ENCODE results near the gene GMDS.

The GMDS gene

DNA sequence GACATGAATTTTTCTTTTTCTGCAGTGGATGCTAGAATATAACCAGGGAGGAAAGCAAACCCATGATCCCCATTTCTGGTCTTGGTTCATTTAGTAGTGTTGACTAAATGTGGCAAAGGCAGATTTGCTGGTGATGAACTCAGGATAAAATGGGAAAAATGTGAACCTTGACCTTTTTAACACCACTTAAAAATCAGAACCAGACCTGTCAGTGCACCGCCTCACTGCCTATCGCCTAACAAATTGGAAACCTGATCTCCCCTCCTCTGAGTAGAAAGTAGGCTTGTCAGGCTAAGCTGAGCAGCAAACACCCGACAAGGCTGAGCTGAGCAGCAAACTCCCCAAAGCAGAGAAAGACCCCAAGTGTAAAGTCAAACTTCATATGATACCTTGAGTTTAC is 380.9 kb downstream of the GMDS start:
- no peak overlapping the region for H3K27ac ChIP-seq (ENCODE audit: insufficient read depth in 1 of 2, low read depth in 1 of 2, low read length in 2 of 2, poor library complexity in 1 of 2, severe bottlenecking in 2 of 2)
- ChIA-PET POLR2A (no interaction called here), CTCF (no interaction called here)
- H3K36me3 ChIP-seq (ENCODE audit: control insufficient read depth in 4 of 4, insufficient read depth in 4 of 4, low read length in 3 of 4) = no peaks in the 10 kb centered on the region
- 100% methylated on average over 2 of the region's 3 CpGs for WGBS (ENCODE audit: insufficient coverage)
- H3K4me3 ChIP-seq (ENCODE audit: control insufficient read depth in 1 of 7, extremely low read depth in 1 of 7, insufficient read depth in 4 of 7, low read depth in 2 of 7, low read length in 6 of 7) = no peak overlapping the region
- no peaks in the 10 kb centered on the region for H3K27me3 ChIP-seq (replicated peaks in 2 of 5; ENCODE audit: control insufficient read depth in 4 of 5, insufficient read depth in 5 of 5, low read length in 4 of 5)
- no peaks in the 10 kb centered on the region for H3K4me1 ChIP-seq (ENCODE audit: control extremely low read depth in 1 of 4, control insufficient read depth in 4 of 4, insufficient read depth in 4 of 4, low read length in 3 of 4)
- DNase-seq = no peak
- H3K9me3 ChIP-seq (ENCODE audit: control extremely low read depth in 1 of 5, control insufficient read depth in 4 of 5, insufficient read depth in 2 of 5, low read depth in 1 of 5, low read length in 4 of 5) = no peaks in the 10 kb centered on the region

DNA sequence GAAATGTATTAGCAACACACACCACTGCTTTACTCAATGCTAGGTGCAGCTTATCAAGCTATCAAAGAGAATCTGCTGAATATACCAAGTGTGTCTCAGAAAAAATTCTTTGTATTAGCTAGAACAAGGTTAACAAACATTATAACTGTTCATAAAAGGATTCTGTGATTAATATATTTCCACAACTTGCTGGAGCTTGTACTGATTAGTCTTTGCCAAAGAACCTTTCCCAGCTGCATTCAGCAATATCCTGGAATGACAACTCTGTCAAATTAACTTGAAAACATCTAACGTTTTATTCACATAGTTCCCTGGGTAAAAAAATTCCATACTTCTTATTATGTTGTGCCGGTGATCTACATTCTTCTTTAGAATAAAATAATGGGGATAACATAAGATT is 383.0 kb downstream of the GMDS start:
- CTCF ChIA-PET = interaction anchor here (1.1 kb wide), 1 partner anchor 8 kb away, joined by 3 read pairs; no protein-coding TSS in a partner anchor
- POLR2A ChIA-PET = no interaction called here

DNA sequence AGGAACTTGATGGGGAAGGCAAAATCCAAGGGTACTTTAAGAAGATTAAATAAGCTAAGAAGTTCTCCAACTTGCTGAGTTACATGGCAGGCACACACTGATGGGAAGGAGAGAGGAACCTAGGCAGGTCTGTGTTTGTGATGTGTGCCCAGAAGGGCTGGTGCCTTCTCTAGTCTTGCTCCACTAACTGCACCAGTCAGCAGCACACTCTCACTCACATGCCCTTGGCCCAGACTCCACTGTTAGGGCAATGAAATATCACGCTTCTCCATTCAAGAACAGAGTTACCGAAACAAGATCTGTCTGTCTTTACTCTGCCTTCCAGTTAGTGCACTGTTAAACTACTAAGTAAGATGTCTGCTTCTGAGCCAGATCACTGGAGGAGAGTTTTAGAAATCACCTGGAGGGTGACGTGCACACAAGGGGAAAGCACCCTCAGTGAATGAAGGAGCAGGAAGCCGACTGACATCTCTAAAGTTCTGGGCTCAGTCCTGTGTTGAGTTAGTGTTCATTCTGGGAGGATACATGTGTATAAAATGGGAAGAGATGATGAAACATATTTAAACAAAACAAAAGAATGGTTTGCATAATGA is 384.6 kb downstream of the GMDS start:
- Histone ChIP-seq H3K4me3 (ENCODE audit: control insufficient read depth in 1 of 7, extremely low read depth in 1 of 7, insufficient read depth in 4 of 7, low read depth in 2 of 7, low read length in 6 of 7) (no peak overlapping the region), H3K36me3 (ENCODE audit: control insufficient read depth in 4 of 4, insufficient read depth in 4 of 4, low read length in 3 of 4) (no peaks in the 10 kb centered on the region), H3K27me3 (replicated peaks in 2 of 5; ENCODE audit: control insufficient read depth in 4 of 5, insufficient read depth in 5 of 5, low read length in 4 of 5) (no peaks in the 10 kb centered on the region), H3K27ac (ENCODE audit: insufficient read depth in 1 of 2, low read depth in 1 of 2, low read length in 2 of 2, poor library complexity in 1 of 2, severe bottlenecking in 2 of 2) (no peak overlapping the region), H3K4me1 (ENCODE audit: control extremely low read depth in 1 of 4, control insufficient read depth in 4 of 4, insufficient read depth in 4 of 4, low read length in 3 of 4) (peaks cover 0 to 5% (median 1%) of the 10 kb centered on the region in 4 experiments), H3K9me3 (ENCODE audit: control extremely low read depth in 1 of 5, control insufficient read depth in 4 of 5, insufficient read depth in 2 of 5, low read depth in 1 of 5, low read length in 4 of 5) (no peaks in the 10 kb centered on the region)
- WGBS (ENCODE audit: insufficient coverage) = 93% methylated on average over 4 of the region's 4 CpGs
- CTCF ChIA-PET = no interaction called here
- POLR2A ChIA-PET = no interaction called here
- DNase-seq = no peak

More for the DNA sequence above, 383.0 kb downstream of the GMDS start:
- Histone ChIP-seq H3K9me3 (ENCODE audit: control extremely low read depth in 1 of 5, control insufficient read depth in 4 of 5, insufficient read depth in 2 of 5, low read depth in 1 of 5, low read length in 4 of 5) (no peaks in the 10 kb centered on the region), H3K4me1 (ENCODE audit: control extremely low read depth in 1 of 4, control insufficient read depth in 4 of 4, insufficient read depth in 4 of 4, low read length in 3 of 4) (no peaks in the 10 kb centered on the region), H3K36me3 (ENCODE audit: control insufficient read depth in 4 of 4, insufficient read depth in 4 of 4, low read length in 3 of 4) (no peaks in the 10 kb centered on the region), H3K27me3 (replicated peaks in 2 of 5; ENCODE audit: control insufficient read depth in 4 of 5, insufficient read depth in 5 of 5, low read length in 4 of 5) (no peaks in the 10 kb centered on the region), H3K4me3 (ENCODE audit: control insufficient read depth in 1 of 7, extremely low read depth in 1 of 7, insufficient read depth in 4 of 7, low read depth in 2 of 7, low read length in 6 of 7) (no peak overlapping the region), H3K27ac (ENCODE audit: insufficient read depth in 1 of 2, low read depth in 1 of 2, low read length in 2 of 2, poor library complexity in 1 of 2, severe bottlenecking in 2 of 2) (no peak overlapping the region)
- WGBS (ENCODE audit: insufficient coverage) = no CpG with 5 or more reads among the region's 2 CpGs
- no peak for DNase-seq

DNA sequence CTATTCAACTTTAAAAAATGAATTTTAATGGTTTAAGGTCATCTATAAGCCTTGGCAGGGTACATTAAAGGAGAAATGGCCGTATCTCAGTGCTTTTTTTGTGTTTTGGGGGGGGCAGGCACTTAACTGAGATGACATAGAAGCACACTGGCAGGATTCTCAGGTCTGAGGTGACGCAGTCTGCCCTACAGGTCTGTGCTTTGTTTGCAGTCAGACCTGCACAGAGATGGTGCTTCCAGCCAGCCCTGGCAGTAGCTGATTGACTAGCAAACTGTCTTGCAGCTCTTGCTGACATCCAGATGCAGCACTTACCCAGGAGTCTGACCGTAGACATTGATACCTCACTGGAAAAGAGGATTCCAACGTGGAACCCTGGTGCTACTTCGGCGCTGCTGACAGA is 386.5 kb downstream of the GMDS start:
- CTCF ChIA-PET = no interaction called here
- H3K4me3 ChIP-seq (ENCODE audit: control insufficient read depth in 1 of 7, extremely low read depth in 1 of 7, insufficient read depth in 4 of 7, low read depth in 2 of 7, low read length in 6 of 7) = no peak overlapping the region
- WGBS (ENCODE audit: insufficient coverage) = 100% methylated on average over 6 of the region's 6 CpGs
- no peaks in the 10 kb centered on the region for H3K27me3 ChIP-seq (replicated peaks in 2 of 5; ENCODE audit: control insufficient read depth in 4 of 5, insufficient read depth in 5 of 5, low read length in 4 of 5)
- peaks cover 0 to 5% (median 1%) of the 10 kb centered on the region in 4 experiments for H3K4me1 ChIP-seq (ENCODE audit: control extremely low read depth in 1 of 4, control insufficient read depth in 4 of 4, insufficient read depth in 4 of 4, low read length in 3 of 4)
- H3K9me3 ChIP-seq (ENCODE audit: control extremely low read depth in 1 of 5, control insufficient read depth in 4 of 5, insufficient read depth in 2 of 5, low read depth in 1 of 5, low read length in 4 of 5) = no peaks in the 10 kb centered on the region
- H3K36me3 ChIP-seq (ENCODE audit: control insufficient read depth in 4 of 4, insufficient read depth in 4 of 4, low read length in 3 of 4) = no peaks in the 10 kb centered on the region
- no peak for DNase-seq
- POLR2A ChIA-PET = no interaction called here
- no peak overlapping the region for H3K27ac ChIP-seq (ENCODE audit: insufficient read depth in 1 of 2, low read depth in 1 of 2, low read length in 2 of 2, poor library complexity in 1 of 2, severe bottlenecking in 2 of 2)

DNA sequence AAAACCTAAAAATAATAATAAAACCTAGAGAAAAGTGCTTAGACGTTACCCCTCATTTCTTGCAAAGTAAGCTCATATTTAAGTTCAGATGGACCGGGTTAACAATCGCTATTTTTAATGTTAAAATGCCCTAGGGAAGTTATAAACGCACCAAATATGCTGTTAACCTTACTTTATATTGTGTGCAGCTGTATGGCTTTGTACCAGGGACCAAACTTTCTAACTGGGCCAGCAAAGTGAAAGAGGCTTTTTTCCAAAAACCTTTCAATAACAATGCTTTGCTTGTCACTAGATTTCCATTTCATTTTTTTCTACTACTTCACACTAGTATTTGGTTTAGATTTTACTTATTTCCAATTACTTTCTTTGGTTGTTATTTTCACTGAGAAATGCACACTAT is 387.2 kb downstream of the GMDS start:
- 94% methylated on average over 3 of the region's 4 CpGs for WGBS (ENCODE audit: insufficient coverage)
- CTCF ChIA-PET = no interaction called here
- Histone ChIP-seq H3K27ac (ENCODE audit: insufficient read depth in 1 of 2, low read depth in 1 of 2, low read length in 2 of 2, poor library complexity in 1 of 2, severe bottlenecking in 2 of 2) (no peak overlapping the region), H3K9me3 (ENCODE audit: control extremely low read depth in 1 of 5, control insufficient read depth in 4 of 5, insufficient read depth in 2 of 5, low read depth in 1 of 5, low read length in 4 of 5) (no peaks in the 10 kb centered on the region), H3K4me3 (ENCODE audit: control insufficient read depth in 1 of 7, extremely low read depth in 1 of 7, insufficient read depth in 4 of 7, low read depth in 2 of 7, low read length in 6 of 7) (no peak overlapping the region), H3K4me1 (ENCODE audit: control extremely low read depth in 1 of 4, control insufficient read depth in 4 of 4, insufficient read depth in 4 of 4, low read length in 3 of 4) (peaks cover 0 to 5% (median 1%) of the 10 kb centered on the region in 4 experiments), H3K27me3 (replicated peaks in 2 of 5; ENCODE audit: control insufficient read depth in 4 of 5, insufficient read depth in 5 of 5, low read length in 4 of 5) (no peaks in the 10 kb centered on the region), H3K36me3 (ENCODE audit: control insufficient read depth in 4 of 4, insufficient read depth in 4 of 4, low read length in 3 of 4) (no peaks in the 10 kb centered on the region)
- POLR2A ChIA-PET = no interaction called here
- no peak for DNase-seq

DNA sequence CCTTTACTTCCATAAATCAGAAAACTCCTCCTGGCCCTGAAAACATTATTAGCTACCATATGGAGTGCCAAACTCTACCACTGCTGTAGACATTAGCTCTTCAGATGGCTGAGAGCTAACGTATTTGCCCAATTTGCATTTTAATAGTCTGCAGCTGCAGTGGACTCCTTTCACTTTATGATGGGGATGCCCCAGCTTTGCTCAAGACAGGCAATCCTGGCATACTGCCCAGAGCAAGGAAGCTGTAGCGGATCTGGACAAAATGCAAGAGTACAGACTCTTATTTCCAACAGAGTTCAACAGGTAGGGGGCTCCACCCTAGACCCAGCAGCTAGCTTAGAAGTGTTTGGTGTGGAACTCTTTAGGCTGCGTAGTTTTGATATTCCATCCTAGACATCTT is 389.0 kb downstream of the GMDS start:
- Histone ChIP-seq H3K4me1 (ENCODE audit: control extremely low read depth in 1 of 4, control insufficient read depth in 4 of 4, insufficient read depth in 4 of 4, low read length in 3 of 4) (peaks cover 0 to 5% (median 1%) of the 10 kb centered on the region in 4 experiments), H3K36me3 (ENCODE audit: control insufficient read depth in 4 of 4, insufficient read depth in 4 of 4, low read length in 3 of 4) (no peaks in the 10 kb centered on the region), H3K27me3 (replicated peaks in 2 of 5; ENCODE audit: control insufficient read depth in 4 of 5, insufficient read depth in 5 of 5, low read length in 4 of 5) (no peaks in the 10 kb centered on the region), H3K27ac (ENCODE audit: insufficient read depth in 1 of 2, low read depth in 1 of 2, low read length in 2 of 2, poor library complexity in 1 of 2, severe bottlenecking in 2 of 2) (no peak overlapping the region), H3K4me3 (ENCODE audit: control insufficient read depth in 1 of 7, extremely low read depth in 1 of 7, insufficient read depth in 4 of 7, low read depth in 2 of 7, low read length in 6 of 7) (no peak overlapping the region), H3K9me3 (ENCODE audit: control extremely low read depth in 1 of 5, control insufficient read depth in 4 of 5, insufficient read depth in 2 of 5, low read depth in 1 of 5, low read length in 4 of 5) (no peaks in the 10 kb centered on the region)
- POLR2A ChIA-PET = no interaction called here
- 63% methylated on average over 3 of the region's 3 CpGs for WGBS (ENCODE audit: insufficient coverage)
- DNase-seq = peak; percentile 41 to 91 (median 90)
- CTCF ChIA-PET = interaction anchor here (0.8 kb wide), 1 partner anchor 14 kb away, joined by 3 read pairs; no protein-coding TSS in a partner anchor

DNA sequence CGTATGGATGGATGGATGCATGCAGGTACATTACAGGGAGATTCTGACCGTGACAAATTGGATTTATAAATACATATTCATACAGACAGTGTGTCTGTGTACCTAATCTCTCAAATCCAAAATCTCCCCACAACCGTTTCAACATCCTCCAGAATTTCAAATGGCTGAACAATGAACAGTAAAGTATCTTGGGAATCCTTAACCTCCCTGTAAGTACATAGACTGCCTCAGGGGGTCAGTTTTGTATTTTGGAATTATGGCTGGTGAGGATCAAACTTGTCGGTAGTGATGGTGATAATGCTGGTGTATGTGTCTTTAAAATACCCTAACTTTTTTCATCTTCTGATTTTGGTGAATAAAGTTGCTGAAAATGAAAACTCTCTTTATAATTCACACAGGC is 389.5 kb downstream of the GMDS start:
- Histone ChIP-seq H3K4me1 (ENCODE audit: control extremely low read depth in 1 of 4, control insufficient read depth in 4 of 4, insufficient read depth in 4 of 4, low read length in 3 of 4) (peaks cover 0 to 5% (median 1%) of the 10 kb centered on the region in 4 experiments), H3K36me3 (ENCODE audit: control insufficient read depth in 4 of 4, insufficient read depth in 4 of 4, low read length in 3 of 4) (no peaks in the 10 kb centered on the region), H3K4me3 (ENCODE audit: control insufficient read depth in 1 of 7, extremely low read depth in 1 of 7, insufficient read depth in 4 of 7, low read depth in 2 of 7, low read length in 6 of 7) (no peak overlapping the region), H3K9me3 (ENCODE audit: control extremely low read depth in 1 of 5, control insufficient read depth in 4 of 5, insufficient read depth in 2 of 5, low read depth in 1 of 5, low read length in 4 of 5) (no peaks in the 10 kb centered on the region), H3K27me3 (replicated peaks in 2 of 5; ENCODE audit: control insufficient read depth in 4 of 5, insufficient read depth in 5 of 5, low read length in 4 of 5) (no peaks in the 10 kb centered on the region), H3K27ac (ENCODE audit: insufficient read depth in 1 of 2, low read depth in 1 of 2, low read length in 2 of 2, poor library complexity in 1 of 2, severe bottlenecking in 2 of 2) (no peak overlapping the region)
- CTCF ChIA-PET = interaction anchor here (0.6 to 1.7 kb wide), 2 partner anchors 11 to 183 kb away, joined by 3 read pairs; no protein-coding TSS in a partner anchor
- no CpG with 5 or more reads among the region's 4 CpGs for WGBS (ENCODE audit: insufficient coverage)
- no peak for DNase-seq
- POLR2A ChIA-PET = no interaction called here

All from common myeloid progenitor, CD34-positive (primary cell).